Measurements from ENCODE around the gene RAB9B.

DNA sequence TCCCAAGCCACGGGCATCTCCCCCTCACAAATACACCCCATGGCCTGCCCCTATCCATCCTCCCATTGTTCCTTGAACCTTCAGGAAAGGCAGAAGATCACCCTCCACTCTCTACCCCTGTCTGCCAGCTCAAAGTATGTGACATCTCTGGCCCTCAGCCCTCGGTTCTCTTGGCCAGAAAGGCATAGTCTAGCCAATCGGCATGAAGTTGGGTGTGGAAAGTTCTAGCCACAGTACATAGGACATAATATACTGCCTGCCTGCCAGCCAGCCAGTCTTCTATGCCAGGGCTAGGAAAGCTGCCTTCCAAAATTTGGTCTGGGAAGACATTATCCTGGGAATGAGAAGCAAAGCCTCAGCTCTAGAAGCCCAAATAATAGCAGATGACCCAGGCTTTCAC, 58.6 kb downstream of the RAB9B start:
- TF ChIP-seq, protein P1, sequence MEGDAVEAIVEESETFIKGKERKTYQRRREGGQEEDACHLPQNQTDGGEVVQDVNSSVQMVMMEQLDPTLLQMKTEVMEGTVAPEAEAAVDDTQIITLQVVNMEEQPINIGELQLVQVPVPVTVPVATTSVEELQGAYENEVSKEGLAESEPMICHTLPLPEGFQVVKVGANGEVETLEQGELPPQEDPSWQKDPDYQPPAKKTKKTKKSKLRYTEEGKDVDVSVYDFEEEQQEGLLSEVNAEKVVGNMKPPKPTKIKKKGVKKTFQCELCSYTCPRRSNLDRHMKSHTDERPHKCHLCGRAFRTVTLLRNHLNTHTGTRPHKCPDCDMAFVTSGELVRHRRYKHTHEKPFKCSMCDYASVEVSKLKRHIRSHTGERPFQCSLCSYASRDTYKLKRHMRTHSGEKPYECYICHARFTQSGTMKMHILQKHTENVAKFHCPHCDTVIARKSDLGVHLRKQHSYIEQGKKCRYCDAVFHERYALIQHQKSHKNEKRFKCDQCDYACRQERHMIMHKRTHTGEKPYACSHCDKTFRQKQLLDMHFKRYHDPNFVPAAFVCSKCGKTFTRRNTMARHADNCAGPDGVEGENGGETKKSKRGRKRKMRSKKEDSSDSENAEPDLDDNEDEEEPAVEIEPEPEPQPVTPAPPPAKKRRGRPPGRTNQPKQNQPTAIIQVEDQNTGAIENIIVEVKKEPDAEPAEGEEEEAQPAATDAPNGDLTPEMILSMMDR (IDR thresholded peaks at IDR 0.05) = no peak
- TF ChIP-seq POLR2A (IDR thresholded peaks at IDR 0.05) (no peak), EP300 (IDR thresholded peaks at IDR 0.05) (no peak), POLR2AphosphoS5 (IDR thresholded peaks at IDR 0.05) (no peak)

All from sigmoid colon (tissue), 4 donors.